ENCODE measurements around the gene TAS1R3.

Gene TAS1R3

GRCh38 chr1:1297802-1298424 is 33.2 kb upstream of the TAS1R3 start:
- no peak overlapping the region for H3K27ac ChIP-seq
- TF ChIP-seq CTCF (conservative IDR thresholded peaks at IDR 0.05) = no peak

GRCh38 chr1:1298861-1299685 is 32.0 kb upstream of the TAS1R3 start:
- no peak for TF ChIP-seq CTCF (conservative IDR thresholded peaks at IDR 0.05)

GRCh38 chr1:1299686-1300351 is 31.3 kb upstream of the TAS1R3 start:
- TF ChIP-seq CTCF (conservative IDR thresholded peaks at IDR 0.05) = peak; percentile 54

More at GRCh38 chr1:1298861-1299685, 32.0 kb upstream of the TAS1R3 start:
- H3K27ac ChIP-seq = no peak overlapping the region

GRCh38 chr1:1300352-1300739 is 30.7 kb upstream of the TAS1R3 start:
- no peak overlapping the region for H3K27ac ChIP-seq
- no peak for TF ChIP-seq CTCF (conservative IDR thresholded peaks at IDR 0.05)

More at GRCh38 chr1:1299686-1300351, 31.3 kb upstream of the TAS1R3 start:
- no peak overlapping the region for H3K27ac ChIP-seq

- TF ChIP-seq CTCF (conservative IDR thresholded peaks at IDR 0.05) = peak; percentile 75
- no peak overlapping the region for H3K27ac ChIP-seq
These were observed 29.1 kb upstream of the TAS1R3 start for GRCh38 chr1:1302006-1302430.

GRCh38 chr1:1302951-1303509 is 28.1 kb upstream of the TAS1R3 start:
- TF ChIP-seq CTCF (conservative IDR thresholded peaks at IDR 0.05) = no peak
- H3K27ac ChIP-seq = no peak overlapping the region

- H3K27ac ChIP-seq = 0 out of 2 replicates have a peak overlapping the region, but pooled peaks have one; percentile 96
These were observed 27.3 kb upstream of the TAS1R3 start for GRCh38 chr1:1303736-1304135.

More at GRCh38 chr1:1303736-1304135, 27.3 kb upstream of the TAS1R3 start:
- TF ChIP-seq CTCF (conservative IDR thresholded peaks at IDR 0.05) = no peak

All from VCaP (cell line).